ENCODE measurements around the gene NDUFAF8. TPM values are rescaled to one million over a fixed set of nuclear protein-coding genes. Genes with fewer than 3 reads are reported as not detected.
A peak's percentile ranks its signal among the peaks of the same experiment; 100 is the strongest.

Gene NDUFAF8
- total RNA-seq, 1 donor from 2014 or later: 61.5 TPM

DNA sequence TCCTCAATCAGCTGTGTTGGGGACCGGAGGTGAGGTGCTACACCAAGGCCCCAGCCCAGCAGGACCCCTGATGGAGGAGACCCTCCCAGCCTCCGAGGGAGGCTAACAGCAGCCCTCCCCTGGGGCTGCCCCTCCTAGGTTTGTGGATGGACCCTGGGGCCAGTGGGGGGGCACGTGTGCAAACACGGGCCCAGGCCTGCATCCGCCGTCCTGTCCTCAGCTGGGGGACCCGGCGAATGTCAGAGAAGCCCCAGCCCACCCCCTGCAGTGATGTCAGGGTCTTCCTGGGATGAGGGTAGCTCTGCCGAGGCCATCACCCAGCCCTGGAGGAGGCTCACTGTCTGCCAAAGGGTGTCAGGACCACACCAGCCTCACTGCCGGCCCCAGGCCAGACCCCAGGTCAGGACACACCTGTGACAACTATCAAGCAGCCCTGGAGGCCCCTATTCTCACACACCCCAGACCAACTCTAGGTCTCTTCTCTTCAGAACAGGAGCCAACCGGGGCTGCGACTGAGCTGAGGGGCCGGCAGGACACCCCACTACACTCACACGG is 43.1 kb upstream of the NDUFAF8 start:
- Histone ChIP-seq H3K4me3 (no peak overlapping the region), H3K27me3 (ENCODE audit: low read depth) (no peaks in the 10 kb centered on the region), H3K4me1 (peaks cover 51% of the 10 kb centered on the region), H3K36me3 (peaks cover 18% of the 10 kb centered on the region), H3K27ac (replicated peaks) (peak overlapping the region; percentile 89), H3K9me3 (replicated peaks) (no peaks in the 10 kb centered on the region)
- intact Hi-C loops (cut with micrococcal nuclease): no loop called here
- no peak for DNase-seq
- TF ChIP-seq, protein P1, sequence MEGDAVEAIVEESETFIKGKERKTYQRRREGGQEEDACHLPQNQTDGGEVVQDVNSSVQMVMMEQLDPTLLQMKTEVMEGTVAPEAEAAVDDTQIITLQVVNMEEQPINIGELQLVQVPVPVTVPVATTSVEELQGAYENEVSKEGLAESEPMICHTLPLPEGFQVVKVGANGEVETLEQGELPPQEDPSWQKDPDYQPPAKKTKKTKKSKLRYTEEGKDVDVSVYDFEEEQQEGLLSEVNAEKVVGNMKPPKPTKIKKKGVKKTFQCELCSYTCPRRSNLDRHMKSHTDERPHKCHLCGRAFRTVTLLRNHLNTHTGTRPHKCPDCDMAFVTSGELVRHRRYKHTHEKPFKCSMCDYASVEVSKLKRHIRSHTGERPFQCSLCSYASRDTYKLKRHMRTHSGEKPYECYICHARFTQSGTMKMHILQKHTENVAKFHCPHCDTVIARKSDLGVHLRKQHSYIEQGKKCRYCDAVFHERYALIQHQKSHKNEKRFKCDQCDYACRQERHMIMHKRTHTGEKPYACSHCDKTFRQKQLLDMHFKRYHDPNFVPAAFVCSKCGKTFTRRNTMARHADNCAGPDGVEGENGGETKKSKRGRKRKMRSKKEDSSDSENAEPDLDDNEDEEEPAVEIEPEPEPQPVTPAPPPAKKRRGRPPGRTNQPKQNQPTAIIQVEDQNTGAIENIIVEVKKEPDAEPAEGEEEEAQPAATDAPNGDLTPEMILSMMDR (IDR thresholded peaks at IDR 0.05; ENCODE audit: borderline replicate concordance): no peak

DNA sequence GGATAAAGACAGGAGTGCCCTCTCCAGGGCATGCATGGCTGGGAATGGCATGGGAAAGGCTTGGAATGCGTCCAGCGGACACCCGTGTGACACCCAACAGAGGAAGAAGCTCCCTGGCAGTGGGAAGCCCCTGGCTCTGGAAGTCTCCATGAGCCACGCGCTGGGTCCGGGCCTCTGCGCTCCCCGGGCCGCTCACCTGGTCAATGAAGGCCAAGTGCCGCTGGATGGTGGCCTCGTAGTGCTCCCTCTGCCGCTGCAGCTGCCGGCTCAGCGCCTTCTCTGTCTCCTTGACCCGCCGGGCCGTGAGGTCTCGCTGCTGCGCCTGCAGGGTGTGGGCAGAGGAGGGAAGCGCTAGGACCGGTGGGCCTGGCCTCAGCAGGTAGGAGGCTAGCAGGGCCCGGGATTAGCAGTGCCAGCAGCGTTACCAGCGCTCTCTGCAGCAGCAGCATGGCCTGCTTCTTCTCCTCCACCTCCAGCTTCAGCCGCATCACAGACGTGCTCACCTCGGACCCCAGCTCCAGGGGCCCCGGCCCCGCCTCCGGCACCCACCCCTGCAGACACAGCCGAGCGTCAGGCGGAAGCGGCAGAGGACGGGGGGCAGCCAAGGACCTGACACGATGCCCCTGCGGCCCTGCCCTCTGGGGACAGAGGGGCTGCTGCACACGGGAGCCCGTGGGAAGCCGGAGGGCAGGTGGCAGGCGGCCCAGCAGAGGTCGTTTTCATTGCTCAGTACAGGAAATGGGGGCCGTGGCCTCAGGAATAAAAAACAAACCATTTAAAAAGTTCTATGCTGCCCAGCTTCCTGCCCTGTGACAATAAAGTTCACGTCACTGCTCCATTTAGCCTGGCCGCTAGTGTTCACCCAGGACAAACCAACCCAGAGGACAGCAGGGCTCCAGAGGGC is 42.4 kb upstream of the NDUFAF8 start:
- intact Hi-C loops (cut with micrococcal nuclease): no loop called here
- Histone ChIP-seq H3K9me3 (replicated peaks) (no peaks in the 10 kb centered on the region), H3K27ac (replicated peaks) (peak overlapping the region; percentile 89), H3K4me3 (peak overlapping the region; percentile 48), H3K36me3 (peaks cover 18% of the 10 kb centered on the region), H3K4me1 (peaks cover 51% of the 10 kb centered on the region), H3K27me3 (ENCODE audit: low read depth) (no peaks in the 10 kb centered on the region)
- TF ChIP-seq, protein P1 (IDR thresholded peaks at IDR 0.05; ENCODE audit: borderline replicate concordance): no peak
- DNase-seq: no peak

DNA sequence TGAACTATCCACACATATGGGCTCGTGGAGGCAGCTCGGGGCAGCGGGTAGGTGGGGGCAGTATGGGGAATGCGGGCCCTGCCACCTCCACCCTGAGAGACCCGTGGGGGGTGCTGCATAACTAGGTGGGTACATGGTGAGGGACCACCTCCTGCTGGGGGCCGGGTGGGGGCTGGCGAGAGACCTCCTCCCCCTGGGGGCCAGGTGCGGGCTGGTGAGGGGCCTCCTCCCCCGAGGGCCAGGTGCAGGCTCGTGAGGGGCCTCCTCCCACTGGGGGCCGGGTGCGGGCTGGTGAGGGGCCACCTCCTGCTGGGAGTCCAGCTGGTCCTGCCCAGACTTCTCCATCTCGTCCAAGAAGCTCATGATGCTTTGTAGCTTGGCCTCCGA is 41.7 kb upstream of the NDUFAF8 start:
- H3K27me3 ChIP-seq (ENCODE audit: low read depth): no peaks in the 10 kb centered on the region
- peaks cover 51% of the 10 kb centered on the region for H3K4me1 ChIP-seq
- DNase-seq: no peak
- peak overlapping the region; percentile 51 for H3K27ac ChIP-seq (replicated peaks)
- H3K9me3 ChIP-seq (replicated peaks): no peaks in the 10 kb centered on the region
- peaks cover 18% of the 10 kb centered on the region for H3K36me3 ChIP-seq
- peak overlapping the region; percentile 48 for H3K4me3 ChIP-seq
- TF ChIP-seq, protein P1 (IDR thresholded peaks at IDR 0.05; ENCODE audit: borderline replicate concordance): no peak
- intact Hi-C loops (cut with micrococcal nuclease): no loop called here

DNA sequence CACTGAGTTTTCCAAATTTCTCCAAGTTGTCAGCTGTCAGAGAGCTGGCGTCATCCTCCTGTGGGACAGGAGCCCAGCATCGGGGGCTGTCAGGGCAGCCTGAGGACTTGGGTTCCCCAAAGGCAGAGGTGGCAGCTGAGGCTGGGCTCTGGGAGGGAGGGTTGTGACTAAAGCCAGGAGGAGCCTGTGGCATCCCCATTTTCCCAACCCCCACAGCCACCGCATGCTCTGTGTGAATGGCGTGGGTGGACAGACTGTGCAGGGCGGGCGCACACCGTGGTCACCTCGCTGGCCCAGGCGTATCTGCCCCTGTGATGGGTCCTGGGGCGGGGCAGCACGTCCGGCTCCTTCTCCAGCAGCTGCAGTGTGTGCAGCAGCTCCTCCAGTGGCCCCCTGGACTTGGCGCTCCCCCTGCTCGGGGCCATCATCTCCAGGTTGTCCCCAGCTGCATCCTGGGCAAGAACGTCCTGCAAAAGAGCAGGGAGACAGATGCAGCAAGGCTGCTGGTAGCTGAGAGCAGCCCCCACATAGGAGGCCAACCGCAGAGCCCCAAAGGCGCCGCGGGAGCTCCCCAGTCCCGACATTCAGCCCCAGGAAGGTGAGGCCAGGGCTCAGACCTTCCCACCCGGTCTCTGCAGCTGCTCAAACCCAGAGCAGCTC is 41.2 kb upstream of the NDUFAF8 start:
- intact Hi-C loops (cut with micrococcal nuclease): no loop called here
- H3K36me3 ChIP-seq: peaks cover 18% of the 10 kb centered on the region
- peak overlapping the region; percentile 48 for H3K4me3 ChIP-seq
- peaks cover 51% of the 10 kb centered on the region for H3K4me1 ChIP-seq
- no peak overlapping the region for H3K27ac ChIP-seq (replicated peaks)
- DNase-seq: no peak
- TF ChIP-seq, protein P1 (IDR thresholded peaks at IDR 0.05; ENCODE audit: borderline replicate concordance): no peak
- H3K9me3 ChIP-seq (replicated peaks): no peaks in the 10 kb centered on the region
- H3K27me3 ChIP-seq (ENCODE audit: low read depth): no peaks in the 10 kb centered on the region

DNA sequence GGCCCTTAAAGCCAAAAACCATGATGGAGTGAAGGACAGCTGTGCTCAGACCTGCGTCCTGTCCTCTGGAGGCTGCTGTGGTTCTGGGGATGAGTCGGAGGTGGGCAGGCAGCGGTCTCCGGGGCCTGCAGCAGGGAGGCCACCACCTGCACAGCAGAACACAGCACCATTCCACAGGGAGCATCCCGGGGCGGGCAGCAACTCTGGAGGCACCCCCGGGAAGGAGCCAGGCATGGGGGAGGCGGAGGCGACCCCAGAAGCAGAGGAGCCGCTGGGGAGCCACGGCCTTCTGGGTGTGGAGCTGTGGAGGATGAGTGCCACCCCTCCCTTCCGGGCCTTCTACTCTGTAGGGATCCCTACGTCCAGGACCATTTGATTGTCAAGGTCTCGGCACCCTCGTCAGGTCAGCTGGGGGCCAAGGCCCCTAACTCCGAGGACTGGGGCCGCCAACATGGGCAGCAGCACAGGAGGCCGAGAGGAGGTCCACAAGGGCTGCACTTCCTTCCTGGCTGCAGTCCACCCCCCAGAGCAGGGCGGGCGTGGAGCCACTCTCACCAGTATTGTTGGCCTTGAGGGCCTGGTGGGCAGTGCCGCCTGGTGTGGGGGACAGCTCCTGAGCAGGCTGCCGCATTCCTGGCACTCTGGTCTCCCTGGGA is 40.2 kb upstream of the NDUFAF8 start:
- intact Hi-C loops (cut with micrococcal nuclease): no loop called here
- TF ChIP-seq, protein P1 (IDR thresholded peaks at IDR 0.05; ENCODE audit: borderline replicate concordance): no peak

More for the DNA sequence above, 40.2 kb upstream of the NDUFAF8 start:
- Histone ChIP-seq H3K9me3 (replicated peaks) (no peaks in the 10 kb centered on the region), H3K4me1 (peaks cover 49% of the 10 kb centered on the region), H3K27me3 (ENCODE audit: low read depth) (no peaks in the 10 kb centered on the region), H3K4me3 (no peak overlapping the region), H3K36me3 (peaks cover 18% of the 10 kb centered on the region), H3K27ac (replicated peaks) (no peak overlapping the region)
- DNase-seq: no peak

Data from left ventricle myocardium inferior (tissue), 1 donor.